T-helper 2 cell (primary cell): ENCODE data around the gene RAB7B.
"Not testable (repeated sequence)": the region's sequence is repeated elsewhere in the genome, so short reads cannot be mapped to it uniquely, and the experiment has no call there.

Source experiments
- DNase-seq, 5 experiments: peaks; one replicate each; pipeline versions ENCODE4 v3.0.0 to v3.0.0-alpha.2; 2012 to 2022

The RAB7B gene

GRCh38 chr1:206022766-206023165, 19.6 kb upstream of the RAB7B start:
- no peak for DNase-seq

GRCh38 chr1:206021626-206022365, 18.6 kb upstream of the RAB7B start:
- no peak for DNase-seq

DNA sequence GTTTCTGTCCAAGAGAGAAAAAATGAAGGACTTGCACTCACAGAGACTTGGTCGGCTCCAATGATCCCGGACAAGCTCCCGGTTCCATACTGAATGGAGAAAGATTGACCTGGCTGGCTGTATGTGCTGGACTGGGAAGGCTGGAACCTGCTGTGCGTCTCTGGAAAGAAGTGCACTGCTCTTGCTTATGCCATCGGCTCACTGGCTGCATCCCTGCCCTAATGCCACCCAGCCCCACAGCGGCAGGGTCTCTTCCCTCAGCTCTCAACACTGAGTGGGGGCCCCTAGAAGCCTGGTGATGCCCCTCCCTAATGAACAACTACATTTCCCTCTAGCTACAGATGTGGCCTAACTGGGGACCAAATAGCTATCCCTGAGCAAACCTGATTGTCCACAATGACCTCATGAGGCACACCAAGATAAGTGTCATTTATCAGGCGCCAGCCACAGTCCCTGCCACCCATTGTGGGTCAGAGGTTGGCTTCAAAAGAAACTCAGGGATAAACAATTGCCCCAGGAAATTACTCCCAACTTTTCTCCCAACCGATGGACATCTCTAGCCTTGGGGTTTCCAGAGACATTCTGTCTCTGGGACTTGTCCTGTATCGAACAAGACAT, 17.9 kb upstream of the RAB7B start:
- no peak for DNase-seq

- no peak for DNase-seq
Observed at GRCh38 chr1:206020393-206021007, 17.3 kb upstream of the RAB7B start.

DNA sequence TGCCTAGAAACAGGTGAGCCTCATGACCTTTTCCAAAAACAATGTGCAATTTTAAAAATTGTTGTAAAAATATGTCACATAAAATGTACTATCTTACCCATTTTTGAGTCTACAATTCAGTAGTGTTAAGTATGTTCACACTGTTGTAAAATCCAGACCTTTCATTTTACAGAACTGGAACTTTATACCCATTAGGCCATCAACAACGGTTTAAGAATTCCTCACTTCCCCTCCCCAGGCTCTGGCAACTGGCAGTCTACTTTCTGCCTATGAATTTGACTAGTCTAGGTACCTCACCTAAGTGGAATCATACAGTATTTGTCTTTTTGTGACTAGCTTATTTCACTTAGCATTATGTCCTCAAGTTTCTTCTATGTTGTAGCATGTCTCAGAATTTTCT, 11.9 kb upstream of the RAB7B start:
- no peak for DNase-seq

DNA sequence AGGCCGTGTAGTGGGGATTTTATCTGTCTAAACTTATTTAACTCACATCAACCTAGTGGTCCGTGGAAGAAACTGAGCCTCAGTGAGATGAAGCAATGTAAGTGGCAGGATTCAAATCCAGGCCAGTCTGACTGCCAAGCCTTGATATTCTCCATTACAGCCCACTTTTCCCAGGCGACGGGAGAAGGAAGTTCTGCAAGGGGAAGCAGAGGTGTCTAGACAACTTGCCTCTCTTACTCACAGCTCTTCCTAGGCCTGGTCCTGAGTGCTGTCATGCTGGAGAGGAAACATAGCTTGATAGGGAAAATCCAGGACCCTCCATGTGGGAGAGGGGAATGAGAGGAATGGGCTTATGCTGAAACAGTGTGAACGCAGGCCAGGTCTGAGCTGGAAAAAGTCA, 11.4 kb upstream of the RAB7B start:
- DNase-seq: no peak

DNA sequence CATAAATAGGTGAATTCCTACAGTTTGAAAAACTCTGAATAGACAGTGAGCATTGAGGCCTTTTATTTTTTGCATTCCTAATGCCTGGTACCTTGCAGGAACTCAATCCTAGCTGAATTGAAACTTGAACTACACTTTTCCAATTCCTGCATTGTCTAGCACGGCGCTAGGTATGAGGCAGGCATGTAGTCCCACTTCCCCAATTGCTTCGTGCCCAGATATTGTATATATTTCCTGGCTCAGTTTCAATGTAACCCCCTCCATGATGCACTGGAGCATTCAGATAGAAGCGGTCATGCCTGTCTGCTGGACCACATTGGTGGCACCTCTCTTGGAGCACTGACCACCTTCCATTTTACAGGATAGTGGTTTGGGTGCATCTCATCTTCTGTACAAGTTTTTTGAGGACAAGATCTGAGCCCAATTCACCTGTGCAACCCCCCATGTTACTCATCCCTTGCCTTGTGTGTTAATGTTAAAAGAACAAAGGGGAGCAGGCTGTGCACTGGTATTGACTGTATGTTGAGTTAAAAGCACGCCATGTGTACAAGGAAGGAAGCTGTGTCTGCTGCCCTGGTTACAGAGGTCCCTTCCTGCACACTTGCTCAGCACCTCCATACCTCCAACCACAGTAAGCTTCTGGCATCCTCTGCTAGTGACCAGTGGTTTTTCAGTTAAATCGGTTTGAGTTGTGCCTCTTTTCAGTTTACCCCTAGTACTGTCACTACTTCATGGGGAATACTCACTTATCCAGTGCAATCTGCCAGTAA, 10.0 kb upstream of the RAB7B start:
- no peak for DNase-seq

- DNase-seq: peak in 1 of 5 experiments; percentile 64
Observed at GRCh38 chr1:206012086-206012859, 9.1 kb upstream of the RAB7B start.

DNA sequence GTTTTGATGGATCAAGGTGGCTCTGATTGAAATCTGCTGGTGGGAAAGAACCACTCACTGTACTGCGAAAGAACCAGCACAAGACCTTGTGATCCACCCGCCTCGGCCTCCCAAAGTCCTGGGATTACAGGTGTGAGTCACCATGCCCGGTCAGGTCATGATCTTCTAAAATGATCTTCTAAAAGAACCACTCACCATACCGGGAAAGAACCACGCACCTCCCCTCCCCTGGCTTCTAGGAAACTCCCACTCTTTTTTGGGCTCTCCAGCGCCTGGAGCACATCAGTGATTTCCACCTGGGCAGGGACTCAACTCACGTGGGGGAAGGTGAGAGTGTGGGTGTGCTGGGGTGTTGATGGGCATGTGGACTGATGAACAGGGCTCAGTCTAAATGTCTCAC, 7.9 kb upstream of the RAB7B start:
- DNase-seq: no peak

DNA sequence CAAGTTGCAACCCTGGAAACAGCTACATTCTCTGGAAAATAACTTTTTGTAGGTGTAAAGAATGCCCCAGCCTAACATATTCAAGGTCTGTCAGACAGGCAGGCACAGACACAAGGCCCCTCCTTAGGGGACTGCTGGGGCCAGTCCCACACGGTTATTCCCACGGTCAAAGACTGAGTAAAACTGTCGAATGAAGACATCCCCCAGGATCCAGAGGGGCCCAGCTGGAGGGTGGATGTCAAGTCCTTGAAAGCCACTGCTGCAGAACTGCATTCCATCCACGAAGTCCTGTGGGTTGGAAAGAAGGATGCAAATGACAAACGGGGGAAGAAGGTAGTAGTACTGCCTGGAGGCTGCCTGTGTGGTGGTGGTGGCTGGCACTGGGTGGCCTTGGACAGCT, 6.9 kb upstream of the RAB7B start:
- DNase-seq: no peak

- no peak for DNase-seq
Observed at GRCh38 chr1:206006946-206007345, 3.8 kb upstream of the RAB7B start.

DNA sequence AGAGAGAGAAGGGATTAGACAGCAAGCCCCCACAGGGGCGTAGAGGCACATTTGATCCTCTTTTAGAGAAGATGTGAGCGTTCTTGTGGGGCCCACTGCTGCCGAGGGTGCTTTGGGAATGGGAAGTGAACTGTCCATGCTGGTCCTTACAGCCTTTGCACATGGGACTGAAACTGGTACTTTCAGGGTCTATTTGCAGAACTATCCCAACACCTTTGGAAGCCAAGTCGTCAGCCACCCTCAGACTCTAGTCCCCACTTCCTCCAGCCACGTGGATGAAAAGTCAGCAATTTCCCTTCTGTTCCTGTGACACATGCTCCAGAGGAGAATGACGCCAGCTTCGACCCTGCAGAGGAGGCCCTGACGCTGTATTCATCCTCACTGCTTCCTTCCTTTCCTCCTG, 2.6 kb upstream of the RAB7B start:
- DNase-seq: no peak

- DNase-seq: no peak
Observed at GRCh38 chr1:206005234-206005633, 2.0 kb upstream of the RAB7B start.

GRCh38 chr1:206004826-206005225, 1.6 kb upstream of the RAB7B start:
- no peak for DNase-seq

GRCh38 chr1:206003854-206004800, 932 bp upstream of the RAB7B start:
- no peak for DNase-seq

DNA sequence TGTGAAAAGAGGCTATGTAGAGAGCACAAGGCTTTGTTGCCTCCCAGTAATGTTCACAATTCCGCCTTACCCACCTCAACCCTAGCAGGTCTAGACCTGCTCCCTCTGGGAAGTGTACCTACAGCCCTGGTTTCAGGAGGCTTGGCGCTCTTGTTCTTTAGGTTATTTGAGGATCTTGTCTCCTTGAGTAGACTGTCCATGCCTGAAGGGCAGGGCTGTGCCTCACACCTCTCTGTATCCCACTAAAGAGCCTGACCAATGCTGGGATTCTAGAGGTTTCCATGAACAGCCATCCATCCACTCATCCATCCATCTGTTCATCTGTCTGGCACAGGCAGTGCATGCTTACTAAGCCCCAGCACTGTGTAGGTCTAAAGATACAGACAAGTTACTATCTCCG, 1.0 kb downstream of the RAB7B start:
- no peak for DNase-seq

DNA sequence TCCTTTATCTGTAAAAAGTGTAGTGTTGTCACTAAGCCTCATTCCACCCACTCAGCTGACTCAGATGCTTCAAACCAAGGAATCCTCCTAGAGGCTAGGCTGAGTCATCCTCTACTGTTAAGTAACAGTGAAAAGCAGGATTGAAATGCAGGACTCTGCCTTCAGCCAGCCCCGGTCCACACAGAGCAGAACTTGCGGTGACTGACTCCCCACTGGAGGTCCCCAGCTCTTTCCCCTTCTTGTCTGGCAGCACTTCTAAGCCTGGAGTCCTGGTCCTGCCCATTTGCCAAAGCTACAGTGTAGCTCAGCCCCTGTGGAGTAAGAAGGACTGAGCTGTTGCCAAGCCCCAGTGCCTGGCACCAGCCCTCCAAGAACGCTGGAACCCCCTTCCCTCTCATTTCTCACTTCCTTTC, 1.7 kb downstream of the RAB7B start:
- DNase-seq: peak in 1 of 5 experiments; percentile 2

- DNase-seq: peak in 1 of 5 experiments; percentile 28
Observed at GRCh38 chr1:206000641-206001339, 2.4 kb downstream of the RAB7B start.

GRCh38 chr1:205998457-205999241, 4.5 kb downstream of the RAB7B start:
- no peak for DNase-seq

GRCh38 chr1:205996641-205997040, 6.6 kb downstream of the RAB7B start:
- not testable (repeated sequence) for DNase-seq
